Measurements from ENCODE around the gene TENM4. TPM values are rescaled to one million over a fixed set of nuclear protein-coding genes. Genes with fewer than 3 reads are reported as not detected.

Gene TENM4
- total RNA-seq, 4 donors from 2014 or later = 4.0 to 14.6 (median 4.5) TPM

GRCh38 chr11:78660471-78660870 is 780.4 kb downstream of the TENM4 start:
- TF ChIP-seq CTCF (IDR thresholded peaks at IDR 0.05; ENCODE audit: low read depth) = no peak

GRCh38 chr11:78659326-78660270 is 781.2 kb downstream of the TENM4 start:
- no peak for TF ChIP-seq CTCF (IDR thresholded peaks at IDR 0.05; ENCODE audit: low read depth)

- TF ChIP-seq CTCF (IDR thresholded peaks at IDR 0.05; ENCODE audit: low read depth) = no peak
Measured at GRCh38 chr11:78657968-78658839, 782.6 kb downstream of the TENM4 start.

GRCh38 chr11:78657441-78657840 is 783.4 kb downstream of the TENM4 start:
- TF ChIP-seq CTCF (IDR thresholded peaks at IDR 0.05; ENCODE audit: low read depth) = no peak

- TF ChIP-seq CTCF (IDR thresholded peaks at IDR 0.05; ENCODE audit: low read depth) = no peak
Measured at GRCh38 chr11:78656984-78657383, 783.8 kb downstream of the TENM4 start.

- TF ChIP-seq CTCF (IDR thresholded peaks at IDR 0.05; ENCODE audit: low read depth) = no peak
Measured at GRCh38 chr11:78656327-78656726, 784.5 kb downstream of the TENM4 start.

- no peak for TF ChIP-seq CTCF (IDR thresholded peaks at IDR 0.05; ENCODE audit: low read depth)
Measured at GRCh38 chr11:78655561-78655960, 785.3 kb downstream of the TENM4 start.

Data from subcutaneous adipose tissue (tissue), 4 donors.